SK-N-SH (cell line): Measurements from ENCODE around the gene DBNDD2. TPM values are rescaled to one million over a fixed set of nuclear protein-coding genes. Genes with fewer than 3 reads are reported as not detected.
A peak's percentile ranks its signal among the peaks of the same experiment; 100 is the strongest.

Experiments
- CTCF ChIA-PET: fragments of 300-600, 350-600 bp; formaldehyde crosslinking; extraction: SDS; loops from one replicate; lab custom pipeline; 2021; lab: Yijun Ruan, JAX
- POLR2A ChIA-PET: fragments of 350-600 bp; sonication (Branson Sonifier 250); formaldehyde crosslinking; extraction: SDS; loops from one replicate; lab custom pipeline; 2020; ENCODE audit warnings: antibody characterized with exemption, inconsistent platforms; lab: Yijun Ruan, JAX
- DNase-seq: peaks from one replicate; pipeline ENCODE4 v3.0.0; 2012
- H2AFZ ChIP-seq: fragments of 200-600 bp; sonication (generic); 2 replicates; pipeline ENCODE4 v1.8.1; 2016; ENCODE audit warnings: antibody characterized with exemption, mild to moderate bottlenecking, low read depth
- H3F3A ChIP-seq: fragments of 200-600 bp; sonication (generic); replicated peaks from 2 replicates; pipeline ENCODE3; 2016; ENCODE audit warnings: antibody characterized with exemption, mild to moderate bottlenecking; ENCODE audit not compliant: insufficient read depth
- H3K27ac ChIP-seq, 2 experiments: fragments of 200-500 bp in 1 of 2; fragments of 200-600 bp in 1 of 2; sonication (Bioruptor generic) in 1 of 2; sonication (generic), shearing (Covaris generic) in 1 of 2; 2 replicates each; pipeline versions ENCODE4 v1.5.1 to v1.6.1; 2014 to 2016; ENCODE audit warnings: low read depth in 2 of 2, inconsistent platforms in 1 of 2, low read length in 1 of 2, mild to moderate bottlenecking in 1 of 2, mixed read lengths in 1 of 2
- H3K27me3 ChIP-seq: fragments of 200-600 bp; sonication (generic), shearing (Covaris generic); 2 replicates; pipeline ENCODE4 v1.6.1; 2016; ENCODE audit warnings: mixed run types; ENCODE audit not compliant: insufficient read depth
- H3K36me3 ChIP-seq, 2 experiments: fragments of 200-500 bp in 1 of 2; fragments of 200-600 bp in 1 of 2; sonication (Bioruptor generic) in 1 of 2; sonication (generic) in 1 of 2; replicated peaks in 1 of 2; 2 replicates each; pipeline versions ENCODE3 to v1.5.1; 2014 to 2016; ENCODE audit warnings: low read length in 1 of 2, mild to moderate bottlenecking in 1 of 2; ENCODE audit not compliant: insufficient read depth in 2 of 2, control insufficient read depth in 1 of 2
- H3K4me1 ChIP-seq, 2 experiments: fragments of 200-500 bp in 1 of 2; fragments of 200-600 bp in 1 of 2; sonication (Bioruptor generic) in 1 of 2; sonication (generic), shearing (Covaris generic) in 1 of 2; 2 replicates each; pipeline versions ENCODE4 v1.5.1 to v1.6.1; 2014 to 2016; ENCODE audit warnings: low read depth in 1 of 2, low read length in 1 of 2, mixed run types in 1 of 2; ENCODE audit not compliant: insufficient read depth in 2 of 2, control insufficient read depth in 1 of 2
- H3K4me2 ChIP-seq: fragments of 200-600 bp; sonication (generic), shearing (Covaris generic); 2 replicates; pipeline ENCODE4 v1.6.1; 2017; ENCODE audit warnings: mixed run types
- H3K4me3 ChIP-seq, 2 experiments: fragments of 200-500 bp in 1 of 2; fragments of 200-600 bp in 1 of 2; sonication (Bioruptor generic) in 1 of 2; sonication (generic), shearing (Covaris generic) in 1 of 2; 2 replicates each; pipeline versions ENCODE4 v1.5.1 to v1.8.1; 2014 to 2016; ENCODE audit warnings: low read depth in 2 of 2, inconsistent platforms in 1 of 2, low read length in 1 of 2, mild to moderate bottlenecking in 1 of 2, mixed read lengths in 1 of 2, moderate library complexity in 1 of 2
- H3K79me2 ChIP-seq: fragments of 200-600 bp; sonication (generic); 2 replicates; pipeline ENCODE4 v1.8.1; 2017; ENCODE audit warnings: mild to moderate bottlenecking; ENCODE audit not compliant: insufficient read depth
- H3K9ac ChIP-seq: fragments of 200-600 bp; sonication (generic); 2 replicates; pipeline ENCODE4 v1.6.1; 2017; ENCODE audit warnings: mixed run types
- H3K9me2 ChIP-seq: fragments of 200-600 bp; sonication (generic); 2 replicates; pipeline ENCODE4 v1.6.1; 2017; ENCODE audit warnings: mixed run types
- H3K9me3 ChIP-seq: fragments of 200-600 bp; sonication (generic); 2 replicates; pipeline ENCODE4 v1.6.1; 2017; ENCODE audit warnings: mixed run types, mild to moderate bottlenecking, moderate library complexity
- H4K20me1 ChIP-seq: fragments of 200-600 bp; sonication (generic); 2 replicates; pipeline ENCODE4 v1.6.1; 2017; ENCODE audit warnings: mild to moderate bottlenecking, mixed run types; ENCODE audit not compliant: insufficient read depth
- CTCF ChIP-seq: fragments of 200-600 bp; sonication (generic); IDR thresholded peaks from 2 replicates; pipeline ENCODE4 v1.6.1; 2017; ENCODE audit warnings: antibody characterized with exemption, mild to moderate bottlenecking, moderate library complexity
- FOSL2 ChIP-seq: IDR thresholded peaks from 2 replicates; pipeline ENCODE4 v1.4.0; 2012; ENCODE audit warnings: low read depth, mild to moderate bottlenecking, moderate library complexity, borderline replicate concordance
- MXI1 ChIP-seq: IDR thresholded peaks from 2 replicates; pipeline ENCODE4 v1.6.1; 2012; ENCODE audit warnings: mild to moderate bottlenecking, low read depth, low read length, improper control_type of control experiment
- NFIC ChIP-seq: IDR thresholded peaks from 2 replicates; pipeline ENCODE4 v1.4.0; 2012; ENCODE audit warnings: borderline replicate concordance
- NRF1 ChIP-seq: IDR thresholded peaks from 2 replicates; pipeline ENCODE4 v1.6.1; 2012; ENCODE audit warnings: low read depth, mild to moderate bottlenecking, low read length
- RAD21 ChIP-seq: IDR thresholded peaks from 2 replicates; pipeline ENCODE4 v1.6.1; 2012; ENCODE audit warnings: mild to moderate bottlenecking, low read length
- RCOR1 ChIP-seq: fragments of 150-350 bp; IDR thresholded peaks from 2 replicates; pipeline ENCODE4 v1.6.1; 2017; ENCODE audit warnings: antibody characterized with exemption, low read length
- REST ChIP-seq: IDR thresholded peaks from 2 replicates; pipeline ENCODE4 v1.6.1; 2012; ENCODE audit warnings: mild to moderate bottlenecking, low read depth, low read length, moderate library complexity
- RFX5 ChIP-seq: IDR thresholded peaks from 2 replicates; pipeline ENCODE4 v1.6.1; 2012; ENCODE audit warnings: mild to moderate bottlenecking, improper control_type of control experiment, low read length
- SMC3 ChIP-seq: IDR thresholded peaks from 2 replicates; pipeline ENCODE4 v1.6.1; 2012; ENCODE audit warnings: low read depth, low read length, improper control_type of control experiment
- TAF1 ChIP-seq: IDR thresholded peaks from 2 replicates; pipeline ENCODE4 v1.6.1; 2012; ENCODE audit warnings: low read depth, mild to moderate bottlenecking, low read length, moderate library complexity, borderline replicate concordance
- YY1 ChIP-seq: IDR thresholded peaks from 2 replicates; pipeline ENCODE4 v1.4.0; 2012; ENCODE audit warnings: low read depth, mild to moderate bottlenecking
- WGBS: methylation state at CpG from one replicate; pipeline ENCODE4 v1.1.6; 2017; ENCODE audit warnings: low lambda C conversion rate; 5-methylcytosine and 5-hydroxymethylcytosine counted together
- polyA plus RNA-seq, 3 experiments: library from polyadenylated mRNA; depleted of rRNA; stranded (reverse); fragments of >200 nt; gene quantifications; 2 replicates each; pipeline ENCODE4 v1.2.3, GENCODE V29; 2012

Gene DBNDD2
- polyA plus RNA-seq, 1 of the 3 experiments (the other 2 are of a cell fraction): 22.4 TPM

GRCh38 chr20:45373353-45374100, 34.6 kb upstream of the DBNDD2 start:
- DNase-seq: peak; percentile 83
- H3K36me3 ChIP-seq: peaks cover 6 to 11% of the 10 kb centered on the region in 2 experiments
- no peaks in the 10 kb centered on the region for H4K20me1 ChIP-seq
- H2AFZ ChIP-seq: no peak overlapping the region
- H3K4me1 ChIP-seq: no peaks in the 10 kb centered on the region
- no peak overlapping the region for H3K4me2 ChIP-seq
- no peaks in the 10 kb centered on the region for H3K9me3 ChIP-seq
- WGBS: 66% methylated on average over 32 of the region's 38 CpGs
- H3K27ac ChIP-seq: no peak overlapping the region
- H3K9me2 ChIP-seq: no peaks in the 10 kb centered on the region
- no peaks in the 10 kb centered on the region for H3F3A ChIP-seq
- TF ChIP-seq SMC3 (peak; percentile 80), CTCF (peak; percentile 76), YY1 (no peak), MXI1 (no peak), RAD21 (peak; percentile 74), TAF1 (no peak), NFIC (peak; percentile 39; the same call in 1 of the 2 replicates)
- H3K9ac ChIP-seq: no peak overlapping the region
- no peak overlapping the region for H3K4me3 ChIP-seq
- ChIA-PET POLR2A (interaction anchor here (1.1 to 1.2 kb wide), 3 partner anchors 11 to 64 kb away, joined by 3 to 5 read pairs (median 4); partner anchors contain the start of gene SYS1), CTCF (interaction anchor here (0.5 to 15.6 kb wide), 35 partner anchors 10 to 1517 kb away, joined by 3 to 143 read pairs (median 5); partner anchors contain the start of genes DBNDD2, PIGT and SYS1)
- H3K27me3 ChIP-seq: no peaks in the 10 kb centered on the region
- H3K79me2 ChIP-seq: no peaks in the 10 kb centered on the region

- H2AFZ ChIP-seq: no peak overlapping the region
Measured at GRCh38 chr20:45374101-45374467, 34.0 kb upstream of the DBNDD2 start.

More at GRCh38 chr20:45374101-45374467, 34.0 kb upstream of the DBNDD2 start:
- POLR2A ChIA-PET: interaction anchor here (1.1 to 1.2 kb wide), 2 partner anchors 53 to 63 kb away, joined by 4 to 5 read pairs; no protein-coding TSS in a partner anchor
- WGBS: 74% methylated on average over 9 of the region's 9 CpGs
- no peaks in the 10 kb centered on the region for H3K79me2 ChIP-seq
- no peaks in the 10 kb centered on the region for H3K9me2 ChIP-seq
- H3K36me3 ChIP-seq: peaks cover 2 to 9% of the 10 kb centered on the region in 2 experiments
- no peaks in the 10 kb centered on the region for H3K27me3 ChIP-seq
- H3K9ac ChIP-seq: no peak overlapping the region
- H3K4me2 ChIP-seq: no peak overlapping the region
- DNase-seq: no peak
- H3F3A ChIP-seq: no peaks in the 10 kb centered on the region
- H3K4me1 ChIP-seq: no peaks in the 10 kb centered on the region
- no peaks in the 10 kb centered on the region for H4K20me1 ChIP-seq
- H3K27ac ChIP-seq: no peak overlapping the region
- no peaks in the 10 kb centered on the region for H3K9me3 ChIP-seq
- no peak overlapping the region for H3K4me3 ChIP-seq
- CTCF ChIA-PET: interaction anchor here (0.6 to 15.6 kb wide), 33 partner anchors 10 to 1518 kb away, joined by 3 to 143 read pairs (median 5); partner anchors contain the start of genes DBNDD2, PIGT and SYS1
- TF ChIP-seq RFX5 (no peak), RCOR1 (no peak), NRF1 (no peak), YY1 (no peak), REST (no peak), CTCF (0 out of 2 replicates have a peak, but pooled peaks have one; percentile 6), FOSL2 (no peak)
